Stimulated activated naive B cell treated with anti-CD40 and anti-IgM and Interleukin-4, amounts not matched to agents 10 μg/mL and 1 μg/mL and 100 μg/mL, for 72 hours (primary cell): ENCODE measurements around the gene TTC16.

ENCODE experiments used
- ATAC-seq, 2 donors: fragments of 150-1000 bp; cut with Tn5 transposase; replicated peaks; 2 replicates each; pipeline ENCODE4 v1.10.0; 2021; ENCODE audit warnings: moderate library complexity in 1 of 2
- DNase-seq: peaks from one replicate; pipeline ENCODE4 v3.0.0; 2021
- H3K27ac Mint-ChIP-seq: one replicate; pipeline ENCODE4 v1.8.0; 2022; ENCODE audit warnings: mild to moderate bottlenecking, mixed read lengths
- H3K27me3 Mint-ChIP-seq, 2 donors: one replicate each; pipeline ENCODE4 v1.8.0; 2022; ENCODE audit warnings: mixed read lengths in 2 of 2
- H3K36me3 Mint-ChIP-seq, 2 donors: one replicate each; pipeline ENCODE4 v1.8.0; 2022; ENCODE audit warnings: mixed read lengths in 2 of 2, mild to moderate bottlenecking in 1 of 2
- H3K4me1 Mint-ChIP-seq, 2 donors: one replicate each; pipeline ENCODE4 v1.8.0; 2022; ENCODE audit warnings: mixed read lengths in 2 of 2, mild to moderate bottlenecking in 1 of 2
- H3K4me3 Mint-ChIP-seq, 2 donors: one replicate each; pipeline ENCODE4 v1.8.0; 2022; ENCODE audit warnings: mild to moderate bottlenecking in 2 of 2, mixed read lengths in 2 of 2, moderate library complexity in 1 of 2
- H3K9me3 Mint-ChIP-seq, 2 donors: one replicate each; pipeline ENCODE4 v1.8.0; 2022; ENCODE audit warnings: mixed read lengths in 2 of 2, mild to moderate bottlenecking in 1 of 2

Gene TTC16

DNA sequence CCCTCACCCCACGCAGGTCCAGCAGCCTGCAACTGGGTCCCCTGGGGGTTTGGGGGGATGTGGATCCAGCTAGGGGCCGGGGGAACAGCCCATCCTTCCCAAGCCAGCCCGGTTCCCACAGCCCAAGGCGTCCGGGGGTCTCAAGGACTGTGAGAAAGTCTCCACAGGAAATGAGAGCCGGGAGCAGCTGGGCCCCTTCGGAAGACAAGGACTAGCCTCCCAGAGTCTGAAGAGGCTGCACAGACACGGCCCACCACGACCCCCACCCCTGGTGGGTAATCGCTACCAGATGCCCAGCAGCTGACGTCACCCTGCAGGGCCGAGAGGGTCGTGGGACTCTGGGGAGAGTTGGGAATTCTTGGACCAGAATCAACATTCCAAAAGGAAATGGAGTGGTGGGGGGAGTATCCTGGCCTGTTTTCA lies 52.0 kb downstream of the TTC16 start:
- no peak for ATAC-seq
- no peak overlapping the region for H3K4me3 Mint-ChIP-seq
- no peaks in the 10 kb centered on the region for H3K27me3 Mint-ChIP-seq
- no peaks in the 10 kb centered on the region for H3K9me3 Mint-ChIP-seq
- DNase-seq: no peak
- peaks cover 58 to 88% of the 10 kb centered on the region in 2 donors for H3K4me1 Mint-ChIP-seq
- peaks cover 58 to 68% of the 10 kb centered on the region in 2 donors for H3K36me3 Mint-ChIP-seq
- peak overlapping the region; percentile 95 for H3K27ac Mint-ChIP-seq

DNA sequence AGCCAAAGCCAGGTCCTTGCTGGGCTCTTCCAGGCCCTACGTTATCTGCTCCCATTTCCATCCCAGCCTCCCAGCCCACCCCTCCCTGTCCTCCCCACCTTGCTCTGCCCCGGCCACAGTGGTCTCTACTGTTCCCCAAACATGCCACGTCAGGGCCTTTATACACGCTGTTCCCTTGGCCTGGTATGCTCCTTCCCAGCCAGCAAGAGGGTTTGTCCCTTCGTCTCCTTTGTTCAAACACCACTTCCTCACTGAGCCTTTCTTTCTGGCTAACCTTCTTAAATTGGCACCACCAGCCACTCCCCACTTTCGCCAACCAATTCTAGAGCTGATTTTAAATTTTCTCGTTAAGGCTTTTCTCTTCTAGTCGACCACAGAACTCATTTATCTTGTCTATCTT lies 52.8 kb downstream of the TTC16 start:
- Mint-ChIP-seq H3K27me3 (no peaks in the 10 kb centered on the region), H3K27ac (peak overlapping the region; percentile 88)
- no peak for ATAC-seq

DNA sequence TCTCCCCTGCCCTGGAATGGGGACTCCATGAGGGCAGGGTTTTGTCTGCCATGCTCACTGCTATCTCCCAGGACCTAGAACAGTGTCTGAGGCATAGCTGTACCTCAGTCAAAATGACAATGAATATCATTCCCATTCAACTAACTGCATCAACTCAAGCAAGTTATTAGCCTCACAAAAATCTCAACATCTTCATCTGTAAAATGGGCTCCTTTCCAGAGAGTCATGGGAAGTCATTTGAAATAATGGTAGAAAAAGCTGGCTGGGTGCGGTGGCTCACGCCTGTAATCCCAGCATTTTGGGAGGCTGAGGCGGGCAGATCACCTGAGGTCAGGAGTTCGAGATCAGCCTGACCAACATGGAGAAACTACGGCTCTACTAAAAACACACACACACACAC lies 53.2 kb downstream of the TTC16 start:
- DNase-seq: no peak
- Mint-ChIP-seq H3K27me3 (no peaks in the 10 kb centered on the region), H3K36me3 (peaks cover 54 to 61% of the 10 kb centered on the region in 2 donors)

More for the DNA sequence above, 52.8 kb downstream of the TTC16 start:
- Mint-ChIP-seq H3K36me3 (peaks cover 54 to 61% of the 10 kb centered on the region in 2 donors), H3K4me1 (peaks cover 55 to 86% of the 10 kb centered on the region in 2 donors), H3K4me3 (peak overlapping the region; percentile 5 to 27), H3K9me3 (no peaks in the 10 kb centered on the region)
- no peak for DNase-seq

DNA sequence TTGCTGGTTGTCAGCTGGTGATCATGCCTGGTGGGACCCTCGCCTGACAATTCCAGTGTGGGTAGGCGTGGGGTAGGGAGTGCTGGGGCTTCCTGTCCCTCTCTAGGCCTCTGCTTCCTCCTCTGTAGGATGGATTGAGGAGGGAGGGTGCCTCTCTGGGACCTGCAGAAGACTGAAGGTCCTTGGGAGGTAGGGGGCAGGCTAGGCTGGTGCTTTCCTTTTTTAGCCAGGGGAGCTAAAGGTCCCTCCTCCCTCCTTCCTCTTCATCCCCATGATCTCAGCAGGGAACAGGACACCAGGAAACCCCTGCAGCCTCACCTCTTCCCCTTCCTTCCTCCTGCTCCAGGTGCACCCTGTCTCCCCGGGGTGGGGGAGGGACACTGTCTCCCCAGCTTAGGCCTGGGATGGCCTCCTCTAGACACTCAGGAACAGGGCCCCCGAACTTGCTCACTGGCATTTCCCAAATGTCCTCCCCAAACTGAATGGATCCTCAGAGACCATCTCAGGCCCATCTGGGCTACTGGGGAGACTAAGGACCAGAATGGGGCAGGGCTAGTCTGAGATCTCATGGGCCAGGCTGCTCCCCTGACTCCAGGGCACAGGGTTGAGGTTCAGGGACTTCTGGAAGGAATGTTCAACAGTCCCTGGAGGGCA lies 54.2 kb downstream of the TTC16 start:
- peaks cover 50 to 57% of the 10 kb centered on the region in 2 donors for H3K36me3 Mint-ChIP-seq
- ATAC-seq: no peak

More for the DNA sequence above, 53.2 kb downstream of the TTC16 start:
- no peak for ATAC-seq
- peak overlapping the region; percentile 88 for H3K27ac Mint-ChIP-seq
- peaks cover 54 to 86% of the 10 kb centered on the region in 2 donors for H3K4me1 Mint-ChIP-seq
- H3K4me3 Mint-ChIP-seq: peak overlapping the region; percentile 5 to 27
- H3K9me3 Mint-ChIP-seq: no peaks in the 10 kb centered on the region

DNA sequence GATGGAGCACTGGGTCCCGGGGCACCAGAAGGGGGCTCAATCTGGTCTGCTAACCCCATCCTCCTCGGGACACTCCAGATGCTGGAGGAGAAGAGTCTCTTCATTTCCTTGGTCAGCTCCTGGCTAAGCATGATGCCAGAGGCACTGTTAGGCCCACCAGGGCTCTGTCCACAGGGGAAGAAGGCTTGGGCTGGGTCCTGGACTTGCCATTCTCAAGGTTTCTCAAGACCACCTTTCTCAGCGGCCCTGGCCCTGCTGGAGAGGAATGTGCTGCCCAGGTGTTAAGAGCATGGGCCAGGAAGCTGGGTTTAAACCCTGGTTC lies 54.7 kb downstream of the TTC16 start:
- peak overlapping the region; percentile 95 for H3K27ac Mint-ChIP-seq
- ATAC-seq (no peak), DNase-seq (no peak)
- peak overlapping the region; percentile 92 to 99 for H3K4me3 Mint-ChIP-seq
- peaks cover 45 to 52% of the 10 kb centered on the region in 2 donors for H3K36me3 Mint-ChIP-seq
- peaks cover 45 to 75% of the 10 kb centered on the region in 2 donors for H3K4me1 Mint-ChIP-seq
- H3K27me3 Mint-ChIP-seq: no peaks in the 10 kb centered on the region
- no peaks in the 10 kb centered on the region for H3K9me3 Mint-ChIP-seq

More for the DNA sequence above, 54.2 kb downstream of the TTC16 start:
- DNase-seq: no peak
- H3K4me1 Mint-ChIP-seq: peaks cover 49 to 80% of the 10 kb centered on the region in 2 donors
- peak overlapping the region; percentile 92 to 99 for H3K4me3 Mint-ChIP-seq
- no peaks in the 10 kb centered on the region for H3K9me3 Mint-ChIP-seq
- H3K27me3 Mint-ChIP-seq: no peaks in the 10 kb centered on the region
- peak overlapping the region; percentile 95 for H3K27ac Mint-ChIP-seq

DNA sequence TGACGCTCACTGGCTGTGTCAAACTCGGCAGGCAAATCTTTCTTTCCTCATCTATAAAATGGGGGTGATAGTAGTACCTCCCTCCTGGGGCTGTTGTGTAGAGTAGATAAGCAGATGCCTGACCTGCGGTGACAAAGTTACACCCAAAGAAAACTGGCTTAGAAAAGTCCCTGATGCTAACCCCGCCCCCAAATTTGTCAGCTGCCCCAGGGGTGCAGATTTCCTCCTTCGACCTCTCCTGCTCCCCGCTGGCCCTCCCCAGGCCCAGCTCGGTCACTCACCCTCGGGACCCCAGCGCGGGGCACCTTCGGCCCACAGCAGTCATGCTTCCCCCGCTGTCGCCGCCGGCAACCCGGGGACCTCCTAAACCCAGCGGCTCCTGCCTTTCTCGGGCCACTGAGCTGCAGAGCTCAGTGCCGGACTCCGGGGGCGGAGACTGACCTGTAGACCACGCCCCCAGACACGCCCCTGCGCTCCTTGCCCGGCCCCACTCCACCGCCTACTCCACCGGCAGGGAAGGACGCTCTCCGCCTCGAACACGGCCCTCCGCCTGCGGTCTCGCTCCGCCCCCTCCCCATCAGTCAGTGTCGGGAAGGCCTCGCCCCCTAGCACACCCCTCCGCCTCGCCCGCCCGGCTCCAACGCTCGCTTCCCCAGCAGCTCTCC lies 55.2 kb downstream of the TTC16 start:
- DNase-seq (peak; percentile 97), ATAC-seq (peak; percentile 91 to 92)
- Mint-ChIP-seq H3K4me3 (peak overlapping the region; percentile 92 to 99), H3K27ac (peak overlapping the region; percentile 95), H3K36me3 (peaks cover 42 to 48% of the 10 kb centered on the region in 2 donors), H3K27me3 (no peaks in the 10 kb centered on the region), H3K4me1 (peaks cover 45 to 70% of the 10 kb centered on the region in 2 donors), H3K9me3 (no peaks in the 10 kb centered on the region)

DNA sequence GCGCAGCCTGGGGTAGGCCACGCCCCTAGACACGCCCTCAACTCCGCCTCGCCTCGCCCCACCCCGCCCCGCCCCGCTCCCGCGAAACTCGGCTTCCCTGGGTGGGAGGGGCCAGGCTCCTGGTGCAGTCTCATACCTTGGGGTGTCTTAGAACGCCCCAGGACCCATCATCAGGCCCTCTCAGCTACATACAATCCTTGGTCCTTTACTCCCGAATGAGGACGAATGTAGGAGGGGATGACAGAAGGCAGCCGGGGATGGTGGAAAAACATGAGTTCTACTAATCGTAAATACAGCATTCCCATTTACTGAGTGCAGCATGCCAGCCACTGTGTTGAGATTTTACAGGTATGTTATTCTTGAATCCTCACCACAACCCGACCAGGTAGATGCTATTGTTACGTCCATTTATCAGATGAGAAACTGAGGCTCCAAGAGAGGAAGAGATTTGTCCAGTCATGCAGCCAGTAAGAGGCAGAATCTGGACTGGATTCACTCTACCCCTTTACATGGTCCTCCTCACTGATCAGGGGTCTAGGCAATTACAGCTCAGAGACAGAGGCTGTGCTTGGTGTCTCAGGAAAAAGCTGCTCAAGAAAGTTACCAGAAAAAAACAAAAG lies 55.8 kb downstream of the TTC16 start:
- peaks cover 41 to 47% of the 10 kb centered on the region in 2 donors for H3K36me3 Mint-ChIP-seq
- no peak for ATAC-seq
- peak overlapping the region; percentile 92 to 99 for H3K4me3 Mint-ChIP-seq
- no peak for DNase-seq
- H3K9me3 Mint-ChIP-seq: no peaks in the 10 kb centered on the region
- H3K4me1 Mint-ChIP-seq: peaks cover 44 to 70% of the 10 kb centered on the region in 2 donors
- no peaks in the 10 kb centered on the region for H3K27me3 Mint-ChIP-seq
- peak overlapping the region; percentile 95 for H3K27ac Mint-ChIP-seq

DNA sequence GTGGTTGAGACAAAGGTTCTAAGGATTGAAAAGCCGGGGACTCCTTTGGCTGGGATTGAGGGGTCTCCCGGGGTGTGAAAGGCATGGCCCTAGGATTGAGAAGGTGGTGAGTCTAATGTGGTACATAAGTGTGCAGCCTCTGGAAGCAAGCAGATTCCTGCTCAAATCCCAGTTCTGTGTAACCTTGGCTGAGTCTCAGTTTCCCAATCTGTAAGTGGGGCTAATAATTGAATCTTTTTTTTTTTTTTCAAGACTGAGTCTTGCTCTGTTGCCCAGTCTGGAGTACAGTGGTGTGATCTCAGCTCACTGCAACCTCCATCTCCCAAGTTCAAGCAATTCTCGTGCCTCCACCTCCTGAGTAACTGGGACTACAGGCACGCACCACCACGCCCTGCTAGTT lies 56.7 kb downstream of the TTC16 start:
- H3K27ac Mint-ChIP-seq: no peak overlapping the region
- H3K4me3 Mint-ChIP-seq: no peak overlapping the region
- H3K4me1 Mint-ChIP-seq: peaks cover 40 to 67% of the 10 kb centered on the region in 2 donors
- ATAC-seq (no peak), DNase-seq (no peak)
- H3K9me3 Mint-ChIP-seq: no peaks in the 10 kb centered on the region
- H3K27me3 Mint-ChIP-seq: no peaks in the 10 kb centered on the region
- H3K36me3 Mint-ChIP-seq: peaks cover 35 to 47% of the 10 kb centered on the region in 2 donors

DNA sequence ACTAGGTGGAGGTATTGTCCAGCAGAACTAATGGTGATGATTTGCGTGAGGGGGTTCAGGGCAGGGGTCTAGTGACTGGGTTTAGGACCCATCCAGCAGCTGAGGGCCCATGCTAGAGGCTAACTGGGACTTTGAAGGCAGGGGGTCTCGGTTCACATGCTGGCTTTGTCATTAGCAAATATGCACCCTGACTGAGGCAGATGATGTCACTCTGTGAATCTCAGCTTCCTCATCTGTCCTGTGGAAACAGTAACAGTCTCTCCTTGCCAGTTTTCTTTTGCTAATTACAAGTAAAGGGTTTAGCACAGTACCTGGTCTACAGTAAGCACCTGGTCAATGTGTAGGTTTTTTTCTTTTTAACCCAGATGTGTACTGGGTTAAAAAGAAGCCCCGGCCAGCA lies 57.4 kb downstream of the TTC16 start:
- Mint-ChIP-seq H3K9me3 (no peaks in the 10 kb centered on the region), H3K27ac (no peak overlapping the region), H3K27me3 (no peaks in the 10 kb centered on the region), H3K36me3 (peaks cover 36 to 49% of the 10 kb centered on the region in 2 donors), H3K4me3 (no peak overlapping the region), H3K4me1 (peaks cover 41 to 69% of the 10 kb centered on the region in 2 donors)
- ATAC-seq: no peak
- DNase-seq: no peak

DNA sequence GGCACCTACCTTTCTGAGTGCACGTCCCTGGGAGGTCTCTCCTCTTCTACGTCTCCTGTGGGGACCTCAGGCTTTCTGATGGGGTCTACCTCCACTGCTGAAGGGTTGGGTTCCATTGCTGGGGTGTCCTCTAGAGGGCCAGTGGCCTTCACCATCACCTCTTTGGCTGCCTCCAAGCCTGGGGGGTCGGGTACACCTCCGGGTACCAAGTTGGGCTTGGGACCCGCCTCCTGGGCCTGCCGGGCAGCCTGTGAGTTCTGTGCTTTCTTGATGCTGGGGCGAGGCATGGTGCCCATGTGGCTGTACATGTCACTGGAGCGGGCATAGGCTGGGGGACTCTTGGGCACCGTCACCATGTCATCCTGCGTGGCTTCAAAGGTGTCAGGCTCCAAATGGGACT lies 58.1 kb downstream of the TTC16 start:
- H3K36me3 Mint-ChIP-seq: peaks cover 35 to 43% of the 10 kb centered on the region in 2 donors
- no peaks in the 10 kb centered on the region for H3K27me3 Mint-ChIP-seq
- peak overlapping the region; percentile 43 for H3K27ac Mint-ChIP-seq
- H3K4me3 Mint-ChIP-seq: no peak overlapping the region
- no peaks in the 10 kb centered on the region for H3K9me3 Mint-ChIP-seq
- H3K4me1 Mint-ChIP-seq: peaks cover 36 to 69% of the 10 kb centered on the region in 2 donors
- ATAC-seq: no peak
- no peak for DNase-seq

DNA sequence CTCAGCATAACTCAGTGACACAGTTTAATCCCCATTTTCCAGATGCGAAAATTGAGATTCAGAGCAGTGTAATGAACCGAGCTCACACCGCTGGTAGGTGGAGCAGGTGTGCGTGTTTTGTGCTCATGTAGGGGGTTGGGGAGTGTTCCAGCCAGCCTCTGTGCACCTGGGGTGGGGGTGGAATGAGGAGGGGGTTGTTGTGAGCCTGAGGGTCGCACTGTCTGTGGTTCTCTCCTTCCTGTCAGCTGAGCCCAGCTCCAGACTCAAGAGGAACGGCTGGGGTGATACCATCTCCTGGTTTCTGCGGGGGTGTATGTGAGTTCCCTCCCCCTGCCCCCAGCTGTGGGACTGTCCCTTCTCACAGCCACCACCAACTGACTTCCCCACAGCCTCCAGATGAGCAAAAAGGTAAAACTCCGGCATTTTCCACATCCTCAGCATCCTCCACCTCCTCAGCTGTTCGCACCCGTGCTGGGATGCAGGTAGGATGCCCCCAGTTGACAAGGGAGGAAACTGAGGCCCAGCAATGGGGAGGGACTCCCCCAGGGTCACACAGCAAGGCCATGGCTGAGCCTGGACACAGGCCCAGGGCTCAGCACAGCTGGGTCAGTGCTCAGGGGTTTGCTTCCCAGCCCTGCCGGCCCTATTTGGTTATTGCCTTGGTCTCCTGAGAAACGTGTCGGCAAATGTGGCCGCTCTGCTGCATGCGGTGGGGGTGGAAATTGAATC lies 60.5 kb downstream of the TTC16 start:
- H3K9me3 Mint-ChIP-seq: no peaks in the 10 kb centered on the region
- DNase-seq: peak; percentile 75

DNA sequence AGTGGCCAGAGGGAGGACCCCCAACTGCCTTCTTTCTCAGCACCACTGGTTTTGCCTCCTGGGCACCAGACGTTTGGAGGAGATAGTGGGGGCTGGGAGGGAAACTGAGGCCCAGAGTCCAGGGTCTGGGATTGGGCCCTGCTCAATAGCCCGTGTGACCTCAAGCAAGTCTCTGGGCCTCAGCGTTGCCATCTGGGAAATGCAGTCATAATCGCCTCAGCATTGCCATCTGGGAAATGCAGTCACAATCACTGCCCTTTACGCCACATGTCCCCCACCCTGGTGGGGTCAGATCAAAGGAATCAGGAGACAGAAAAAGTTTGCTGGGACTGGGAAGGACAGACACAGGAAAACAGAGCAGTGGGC lies 61.0 kb downstream of the TTC16 start:
- no peak for ATAC-seq
- Mint-ChIP-seq H3K4me1 (peaks cover 28 to 58% of the 10 kb centered on the region in 2 donors), H3K9me3 (no peaks in the 10 kb centered on the region), H3K36me3 (peaks cover 19 to 26% of the 10 kb centered on the region in 2 donors), H3K27me3 (no peaks in the 10 kb centered on the region), H3K4me3 (peak overlapping the region; percentile 96 to 100), H3K27ac (peak overlapping the region; percentile 94)
- DNase-seq: no peak

More for the DNA sequence above, 60.5 kb downstream of the TTC16 start:
- H3K4me3 Mint-ChIP-seq: peak overlapping the region; percentile 96 to 100
- H3K4me1 Mint-ChIP-seq: peaks cover 25 to 64% of the 10 kb centered on the region in 2 donors
- peaks cover 21 to 30% of the 10 kb centered on the region in 2 donors for H3K36me3 Mint-ChIP-seq
- peak; percentile 42 to 50 for ATAC-seq
- no peaks in the 10 kb centered on the region for H3K27me3 Mint-ChIP-seq
- H3K27ac Mint-ChIP-seq: peak overlapping the region; percentile 94

DNA sequence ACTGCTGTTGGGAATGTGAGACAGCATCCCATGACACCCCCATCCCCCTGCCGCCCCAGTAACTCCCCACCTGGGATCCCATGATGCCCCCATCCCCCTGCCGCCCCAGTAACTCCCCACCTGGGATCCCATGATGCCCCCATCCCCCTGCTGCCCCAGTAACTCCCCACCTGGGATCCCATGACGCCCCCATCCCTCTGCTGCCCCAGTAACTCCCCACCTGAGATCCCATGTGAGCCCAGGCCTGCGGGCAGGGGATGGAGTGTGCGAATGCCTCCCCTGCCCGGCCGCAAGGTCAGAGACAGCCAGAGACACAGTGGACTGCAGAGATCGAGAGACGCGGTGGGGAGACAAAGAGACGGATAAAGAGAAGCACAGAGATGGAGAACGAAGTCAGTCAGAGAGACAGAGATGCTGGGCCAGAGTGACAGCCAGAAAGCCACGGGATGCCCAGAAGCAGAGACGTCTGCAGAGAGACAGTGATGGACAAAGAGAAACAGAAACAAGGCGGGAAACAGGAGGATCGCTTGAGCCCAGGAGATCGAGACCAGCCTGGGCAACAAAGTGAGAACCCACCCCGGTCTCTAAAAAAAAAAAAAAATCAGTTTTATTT lies 61.6 kb downstream of the TTC16 start:
- Mint-ChIP-seq H3K9me3 (no peaks in the 10 kb centered on the region), H3K27me3 (no peaks in the 10 kb centered on the region), H3K36me3 (peaks cover 19 to 26% of the 10 kb centered on the region in 2 donors), H3K27ac (peak overlapping the region; percentile 94), H3K4me3 (peak overlapping the region; percentile 96 to 100), H3K4me1 (peaks cover 28 to 58% of the 10 kb centered on the region in 2 donors)
- DNase-seq (no peak), ATAC-seq (no peak)
